Lower leg skin (tissue), 4 donors: ENCODE results near the gene GPI. TPM values are rescaled to one million over a fixed set of nuclear protein-coding genes. Genes with fewer than 3 reads are reported as not detected.
A peak's percentile ranks its signal among the peaks of the same experiment; 100 is the strongest.

Experiments
- DNase-seq, 2 donors: peaks; one replicate each; pipeline ENCODE4 v3.0.0-alpha.2; 2019; ENCODE audit warnings: low spot score in 2 of 2
- H3K4me3 ChIP-seq: fragments of 200-600 bp; sonication (generic); 2 replicates; pipeline ENCODE4 v1.5.1; 2017; ENCODE audit warnings: mild to moderate bottlenecking, low read depth; ENCODE audit not compliant: poor library complexity, severe bottlenecking
- POLR2A ChIP-seq, 2 donors: fragments of 450-650 bp; IDR thresholded peaks; one replicate each; pipeline ENCODE4 v1.6.1; 2016 to 2017; ENCODE audit warnings: antibody characterized with exemption in 2 of 2, mild to moderate bottlenecking in 1 of 2, moderate library complexity in 1 of 2
- WGBS, 2 donors: methylation state at CpG; one replicate each; pipeline ENCODE4 v1.1.5; 2018; 5-methylcytosine and 5-hydroxymethylcytosine counted together
- intact Hi-C: fragments of 100-400 bp; cut with DNase I; formaldehyde crosslinking; loops from one replicate; pipeline ENCODE4 v1.15.0; 2023; ENCODE audit warnings: low total_unique reads
- total RNA-seq, 4 donors: library from RNA; depleted of rRNA; stranded (reverse); fragments of >200 nt; gene quantifications; one replicate each; pipeline ENCODE4 v1.1.0, GENCODE V29; 2016
- TF ChIP-seq, protein P1 (sequence below), 3 donors: fragments of 450-650 bp; IDR thresholded peaks; one replicate each; pipeline ENCODE4 v1.5.1; 2016; ENCODE audit warnings: antibody characterized with exemption in 3 of 3, mild to moderate bottlenecking in 3 of 3, moderate library complexity in 2 of 3

GPI gene
- total RNA-seq, 4 donors from 2014 or later: 117 to 195 (median 124) TPM

DNA sequence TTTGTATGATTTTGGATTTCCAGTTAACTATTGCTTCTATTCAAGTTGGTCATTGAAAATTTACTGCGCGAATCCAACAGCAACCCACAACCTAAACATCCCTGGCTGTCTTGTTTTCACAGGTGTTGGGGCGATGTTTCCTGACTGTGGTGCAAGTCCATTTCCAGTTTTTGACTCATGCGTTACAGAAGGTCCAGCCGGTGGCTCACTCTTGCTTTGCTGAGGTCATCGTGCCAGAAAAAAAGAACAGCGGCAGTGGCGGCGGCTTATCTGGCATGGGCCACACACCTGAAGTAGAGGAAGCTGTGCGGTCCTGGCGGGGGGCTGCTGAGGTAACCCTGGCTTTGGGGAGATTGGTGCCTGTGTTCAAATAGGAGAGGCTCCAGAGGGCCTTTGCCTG, 45.2 kb upstream of the GPI start:
- no peak overlapping the region for H3K4me3 ChIP-seq
- intact Hi-C loops: no loop called here
- WGBS, 2 donors: 82 to 94% methylated on average over 11 of the region's 11 CpGs
- no peak for DNase-seq
- TF ChIP-seq POLR2A (IDR thresholded peaks at IDR 0.05): no peak
- TF ChIP-seq, protein P1, sequence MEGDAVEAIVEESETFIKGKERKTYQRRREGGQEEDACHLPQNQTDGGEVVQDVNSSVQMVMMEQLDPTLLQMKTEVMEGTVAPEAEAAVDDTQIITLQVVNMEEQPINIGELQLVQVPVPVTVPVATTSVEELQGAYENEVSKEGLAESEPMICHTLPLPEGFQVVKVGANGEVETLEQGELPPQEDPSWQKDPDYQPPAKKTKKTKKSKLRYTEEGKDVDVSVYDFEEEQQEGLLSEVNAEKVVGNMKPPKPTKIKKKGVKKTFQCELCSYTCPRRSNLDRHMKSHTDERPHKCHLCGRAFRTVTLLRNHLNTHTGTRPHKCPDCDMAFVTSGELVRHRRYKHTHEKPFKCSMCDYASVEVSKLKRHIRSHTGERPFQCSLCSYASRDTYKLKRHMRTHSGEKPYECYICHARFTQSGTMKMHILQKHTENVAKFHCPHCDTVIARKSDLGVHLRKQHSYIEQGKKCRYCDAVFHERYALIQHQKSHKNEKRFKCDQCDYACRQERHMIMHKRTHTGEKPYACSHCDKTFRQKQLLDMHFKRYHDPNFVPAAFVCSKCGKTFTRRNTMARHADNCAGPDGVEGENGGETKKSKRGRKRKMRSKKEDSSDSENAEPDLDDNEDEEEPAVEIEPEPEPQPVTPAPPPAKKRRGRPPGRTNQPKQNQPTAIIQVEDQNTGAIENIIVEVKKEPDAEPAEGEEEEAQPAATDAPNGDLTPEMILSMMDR (IDR thresholded peaks at IDR 0.05): no peak

DNA sequence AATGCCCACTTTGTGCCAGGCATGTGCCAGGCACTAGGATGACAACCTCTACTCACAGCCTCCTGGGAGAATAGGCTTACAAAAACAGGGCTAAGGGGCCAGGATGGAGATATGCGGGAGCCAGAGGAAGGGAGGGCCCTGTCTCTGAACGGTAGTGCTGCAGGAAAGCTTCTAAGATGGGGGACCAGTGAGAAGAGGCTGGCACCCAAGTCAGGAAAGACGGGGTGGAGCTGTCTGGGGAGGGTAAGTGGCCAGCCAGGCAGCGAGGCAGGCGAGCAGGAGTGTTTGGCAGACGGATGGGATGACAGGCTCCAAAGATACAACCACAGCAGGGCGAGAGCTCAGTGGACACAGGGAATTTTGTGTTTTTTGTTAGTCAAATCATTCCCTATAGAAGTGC, 44.7 kb upstream of the GPI start:
- WGBS, 2 donors: 64 to 67% methylated on average over 7 of the region's 7 CpGs
- H3K4me3 ChIP-seq: no peak overlapping the region
- peak in 1 of 2 donors; percentile 84 for DNase-seq
- intact Hi-C loops: no loop called here
- no peak for TF ChIP-seq POLR2A (IDR thresholded peaks at IDR 0.05)
- TF ChIP-seq, protein P1 (IDR thresholded peaks at IDR 0.05): no peak

DNA sequence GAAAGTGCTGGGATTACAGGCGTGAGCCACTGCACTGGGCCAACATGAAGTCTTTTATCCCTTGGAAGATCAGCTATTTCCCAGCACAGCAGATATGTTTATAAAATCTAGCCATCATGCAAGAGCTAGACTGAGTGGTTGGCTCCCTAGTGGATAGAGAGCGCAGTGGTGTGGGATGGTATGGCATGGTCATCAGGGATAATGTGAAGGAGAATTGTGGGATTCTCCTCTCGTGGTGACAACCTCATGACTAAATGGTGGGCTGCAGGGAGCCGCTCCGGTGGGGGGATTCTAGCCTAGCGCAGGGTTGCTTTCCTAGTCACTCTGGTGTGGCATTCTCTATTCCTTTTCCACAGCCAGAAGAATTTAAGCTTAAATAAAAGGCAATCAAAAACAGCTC, 43.3 kb upstream of the GPI start:
- no peak for TF ChIP-seq POLR2A (IDR thresholded peaks at IDR 0.05)
- TF ChIP-seq, protein P1 (IDR thresholded peaks at IDR 0.05): no peak
- WGBS, 2 donors: 98% methylated on average over 6 of the region's 6 CpGs
- peak in 1 of 2 donors; percentile 45 for DNase-seq
- intact Hi-C loops: no loop called here
- no peak overlapping the region for H3K4me3 ChIP-seq

DNA sequence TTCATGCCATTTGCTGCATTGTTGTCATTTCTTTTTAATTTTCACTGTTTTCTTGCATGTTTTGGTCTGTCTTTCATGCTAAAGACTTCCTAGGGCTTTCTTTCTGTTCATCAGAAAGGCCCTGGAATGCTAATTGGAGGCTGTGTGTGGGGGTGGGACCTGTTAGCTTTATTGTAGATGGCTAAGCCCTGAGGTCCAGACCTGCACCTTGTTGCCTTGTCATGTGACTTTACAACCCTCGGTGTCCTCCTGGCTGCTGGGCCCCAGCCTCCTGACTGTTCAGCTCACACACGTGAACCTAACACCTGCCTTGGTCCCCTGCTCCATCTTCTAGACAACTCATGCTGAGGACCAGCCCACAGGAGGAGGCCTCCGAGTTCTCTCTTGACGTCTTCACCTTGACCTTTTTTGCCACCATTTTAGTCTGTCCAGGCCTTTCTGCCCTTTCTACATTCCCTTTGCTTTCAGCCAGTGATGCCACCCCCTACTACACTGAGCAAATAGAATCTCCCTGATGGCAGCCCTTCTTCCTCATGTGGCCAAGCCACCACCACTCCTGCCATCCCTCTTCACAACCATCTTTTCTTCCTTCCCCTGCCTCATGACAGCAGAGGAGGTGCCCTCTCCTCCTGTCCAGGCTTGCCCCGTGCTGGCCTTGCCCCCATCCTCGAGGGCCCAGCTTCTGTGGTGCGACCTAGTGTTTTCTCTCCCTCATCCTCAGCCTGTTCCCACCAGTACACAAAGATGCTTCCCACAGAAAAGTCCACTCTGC, 41.4 kb upstream of the GPI start:
- no peak overlapping the region for H3K4me3 ChIP-seq
- DNase-seq: no peak
- TF ChIP-seq, protein P1 (IDR thresholded peaks at IDR 0.05): no peak
- TF ChIP-seq POLR2A (IDR thresholded peaks at IDR 0.05): no peak
- WGBS, 2 donors: 78 to 80% methylated on average over 7 of the region's 7 CpGs
- intact Hi-C loops: no loop called here

DNA sequence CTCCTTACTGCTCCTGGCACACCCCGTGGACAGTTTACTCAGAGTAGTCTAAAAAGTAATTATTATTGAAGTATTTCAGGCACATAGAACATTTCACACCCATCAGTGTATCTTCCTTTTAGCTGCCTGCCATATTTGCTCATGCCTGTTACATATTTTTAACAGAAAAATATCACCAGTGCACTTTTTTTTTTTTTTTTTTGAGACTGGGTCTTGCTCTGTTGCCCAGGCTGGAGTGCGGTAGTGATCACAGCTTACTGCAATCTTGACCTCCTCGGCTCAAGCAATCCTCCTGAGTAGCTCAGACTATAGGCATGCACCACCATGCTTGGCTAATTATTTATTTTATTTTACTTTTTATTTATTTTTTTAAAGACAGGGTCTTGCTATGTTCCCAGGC, 40.7 kb upstream of the GPI start:
- no peak for DNase-seq
- WGBS, 2 donors: 96 to 97% methylated on average over 3 of the region's 3 CpGs
- no peak overlapping the region for H3K4me3 ChIP-seq
- intact Hi-C loops: no loop called here
- TF ChIP-seq POLR2A (IDR thresholded peaks at IDR 0.05): no peak
- TF ChIP-seq, protein P1 (IDR thresholded peaks at IDR 0.05): no peak

DNA sequence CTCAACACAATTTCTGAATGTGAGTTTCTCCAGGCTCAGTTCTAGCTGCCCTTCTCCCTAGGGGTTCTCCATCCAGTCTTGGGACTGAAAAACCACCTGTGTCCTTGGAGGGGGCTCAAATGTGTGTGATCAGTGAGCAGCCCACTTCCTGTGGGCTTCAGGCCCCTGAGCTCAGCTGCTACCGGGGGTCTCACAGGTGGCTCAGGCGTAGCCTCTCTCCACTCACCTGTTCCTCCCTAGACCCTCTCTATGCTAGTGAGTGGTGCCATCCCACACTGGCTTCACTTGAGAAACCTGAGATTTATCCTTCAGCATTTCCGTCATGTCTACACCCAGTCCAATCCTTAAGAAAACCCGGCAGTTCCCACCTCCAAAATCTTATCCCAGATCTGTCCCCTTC, 39.8 kb upstream of the GPI start:
- WGBS, 2 donors: 96 to 99% methylated on average over 4 of the region's 4 CpGs
- peak in 1 of 2 donors; percentile 60 for DNase-seq
- intact Hi-C loops: no loop called here
- no peak overlapping the region for H3K4me3 ChIP-seq
- TF ChIP-seq POLR2A (IDR thresholded peaks at IDR 0.05): no peak
- TF ChIP-seq, protein P1 (IDR thresholded peaks at IDR 0.05): no peak
